GM19238 (cell line): ENCODE data around the gene NFIC.

Experiments used
- DNase-seq: peaks from one replicate; pipeline ENCODE4 v3.0.0; 2011; ENCODE audit warnings: low spot score; ENCODE audit not compliant: insufficient read length

NFIC gene

GRCh38 chr19:3358689-3359014 lies 7.7 kb upstream of the NFIC start:
- no peak for DNase-seq

- peak; percentile 89 for DNase-seq
These were observed 7.1 kb upstream of the NFIC start for GRCh38 chr19:3359015-3359918.

- no peak for DNase-seq
These were observed 6.4 kb upstream of the NFIC start for GRCh38 chr19:3359919-3360420.

GRCh38 chr19:3360421-3361383 lies 5.7 kb upstream of the NFIC start:
- DNase-seq: no peak

GRCh38 chr19:3361384-3362216 lies 4.8 kb upstream of the NFIC start:
- DNase-seq: no peak

- no peak for DNase-seq
These were observed 4.0 kb upstream of the NFIC start for GRCh38 chr19:3362217-3362906.

- no peak for DNase-seq
These were observed 2.4 kb upstream of the NFIC start for GRCh38 chr19:3363841-3364500.

- no peak for DNase-seq
These were observed 1.9 kb upstream of the NFIC start for GRCh38 chr19:3364501-3364858.

GRCh38 chr19:3365093-3365835 lies 1.1 kb upstream of the NFIC start:
- no peak for DNase-seq

GRCh38 chr19:3366753-3367627 lies 607 bp downstream of the NFIC start:
- no peak for DNase-seq

GRCh38 chr19:3367628-3368440 lies 1.5 kb downstream of the NFIC start:
- DNase-seq: no peak

GRCh38 chr19:3368441-3368795 lies 2.0 kb downstream of the NFIC start:
- no peak for DNase-seq

GRCh38 chr19:3368848-3369336 lies 2.5 kb downstream of the NFIC start:
- DNase-seq: no peak

- DNase-seq: no peak
These were observed 3.2 kb downstream of the NFIC start for GRCh38 chr19:3369337-3370213.

- DNase-seq: no peak
These were observed 3.9 kb downstream of the NFIC start for GRCh38 chr19:3370214-3370720.
